Endothelial cell of umbilical vein (primary cell): ENCODE measurements around the gene JAKMIP1. TPM values are rescaled to one million over a fixed set of nuclear protein-coding genes. Genes with fewer than 3 reads are reported as not detected.

ENCODE experiments used
- BruUV-seq: library from RNA; stranded (reverse); fragments of 400-500 nt; replicated peaks from 2 replicates; lab custom pipeline; 2021; lab: Mats Ljungman, UMichigan
- CTCF ChIA-PET: fragments of 300-600, 350-600 bp; sonication (Branson Sonifier 250); formaldehyde crosslinking; loops from one replicate; lab custom pipeline; 2021; ENCODE audit warnings: antibody characterized with exemption, inconsistent platforms; lab: Charles Lee
- POLR2A ChIA-PET: fragments of 300-600, 350-600 bp; sonication (Branson Sonifier 250); formaldehyde crosslinking; loops from one replicate; lab custom pipeline; 2021; ENCODE audit warnings: antibody characterized with exemption, inconsistent platforms; lab: Charles Lee
- DNase-seq: peaks from one replicate; pipeline ENCODE4 v3.0.0-alpha.2; 2011; ENCODE audit warnings: low read depth, low spot score
- FAIRE-seq: peaks from 2 replicates; lab custom pipeline; 2011; peaks lifted over from hg19 to GRCh38; lab: Jason Lieb, UNC
- H2AFZ ChIP-seq: 2 replicates; pipeline ENCODE4 v1.6.0; 2012; ENCODE audit warnings: low read depth, low read length, control low read depth, inconsistent platforms
- H3K27ac ChIP-seq: 2 replicates; pipeline ENCODE4 v1.5.1; 2011; ENCODE audit warnings: low read depth, mild to moderate bottlenecking, control low read depth, low read length, moderate library complexity; ENCODE audit not compliant: insufficient read depth
- H3K27me3 ChIP-seq, 2 experiments: 2 replicates each; pipeline versions ENCODE4 v1.6.0 to v1.6.1; 2011; ENCODE audit warnings: low read length in 2 of 2, mixed read lengths in 1 of 2; ENCODE audit not compliant: control insufficient read depth in 2 of 2, insufficient read depth in 2 of 2
- H3K36me3 ChIP-seq, 2 experiments: 2 replicates in 1 of 2; 3 replicates in 1 of 2; pipeline ENCODE4 v1.5.1; 2011; ENCODE audit warnings: low read length in 2 of 2, mild to moderate bottlenecking in 1 of 2, moderate library complexity in 1 of 2; ENCODE audit not compliant: control insufficient read depth in 2 of 2, insufficient read depth in 2 of 2; ENCODE audit errors: extremely low read depth in 1 of 2
- H3K4me1 ChIP-seq: 3 replicates; pipeline ENCODE4 v1.5.1; 2011; ENCODE audit warnings: mild to moderate bottlenecking, low read length; ENCODE audit not compliant: control insufficient read depth, insufficient read depth; ENCODE audit errors: extremely low read depth
- H3K4me2 ChIP-seq: 2 replicates; pipeline ENCODE4 v1.6.1; 2011; ENCODE audit warnings: low read length, control low read depth, mixed read lengths; ENCODE audit not compliant: insufficient read depth
- H3K4me3 ChIP-seq, 3 experiments: fragments of 200-600 bp in 1 of 3; sonication (generic), shearing (Covaris generic) in 1 of 3; replicated peaks in 1 of 3; 2 replicates each; pipeline ENCODE4 v1.5.1; 2011 to 2016; ENCODE audit warnings: control low read depth in 3 of 3, low read length in 3 of 3, mild to moderate bottlenecking in 2 of 3, inconsistent platforms in 1 of 3, low read depth in 1 of 3, moderate library complexity in 1 of 3; ENCODE audit not compliant: insufficient read depth in 1 of 3
- H3K79me2 ChIP-seq: 2 replicates; pipeline ENCODE4 v1.6.0; 2012; ENCODE audit warnings: low read length, inconsistent platforms; ENCODE audit not compliant: control insufficient read depth, insufficient read depth
- H3K9ac ChIP-seq: replicated peaks from 2 replicates; pipeline ENCODE3; 2011; ENCODE audit warnings: low read length, control low read depth; ENCODE audit not compliant: insufficient read depth; ENCODE audit errors: extremely low read depth
- H3K9me1 ChIP-seq: replicated peaks from 3 replicates; pipeline ENCODE4 v1.6.0; 2011; ENCODE audit warnings: mild to moderate bottlenecking, low read length; ENCODE audit not compliant: control insufficient read depth, insufficient read depth; ENCODE audit errors: extremely low read depth
- H3K9me3 ChIP-seq: replicated peaks from 2 replicates; pipeline ENCODE4 v1.5.1; 2012; ENCODE audit warnings: low read length, inconsistent platforms; ENCODE audit not compliant: control insufficient read depth, insufficient read depth
- H4K20me1 ChIP-seq: replicated peaks from 2 replicates; pipeline ENCODE3; 2011; ENCODE audit warnings: mild to moderate bottlenecking, low read length; ENCODE audit not compliant: control insufficient read depth, insufficient read depth; ENCODE audit errors: extremely low read depth
- FOS ChIP-seq: IDR thresholded peaks from 2 replicates; pipeline ENCODE4 v1.6.1; 2011; ENCODE audit warnings: mild to moderate bottlenecking, low read length, moderate library complexity, borderline replicate concordance; ENCODE audit not compliant: insufficient read depth
- GATA2 ChIP-seq: IDR thresholded peaks from 2 replicates; pipeline ENCODE4 v1.7.0; 2011; ENCODE audit warnings: low read depth, mild to moderate bottlenecking, moderate library complexity, mixed read lengths, low read length; ENCODE audit not compliant: insufficient read length, insufficient read depth
- JUN ChIP-seq: IDR thresholded peaks from 2 replicates; pipeline ENCODE4 v1.6.1; 2011; ENCODE audit warnings: borderline replicate concordance, low read depth; ENCODE audit not compliant: insufficient read length, insufficient read depth
- MYC ChIP-seq: IDR thresholded peaks from one replicate; pipeline ENCODE4 v1.6.1; 2011; ENCODE audit warnings: mild to moderate bottlenecking, low read depth, low read length
- POLR2AphosphoS5 ChIP-seq: IDR thresholded peaks from 2 replicates; pipeline ENCODE4 v1.6.1; 2012; ENCODE audit warnings: low read depth, mild to moderate bottlenecking, control low read depth, low read length, moderate library complexity; ENCODE audit not compliant: insufficient read depth
- dilution Hi-C: fragments of 300-500 bp; cut with MboI; formaldehyde crosslinking; loops from one replicate; pipeline ENCODE4 v1.15.0; 2019; ENCODE audit warnings: low sequenced_read_pairs; ENCODE audit not compliant: extremely low pct_ligation_motif_present
- intact Hi-C: fragments of 100-400 bp; cut with micrococcal nuclease; formaldehyde crosslinking; loops from one replicate; pipeline ENCODE4 v1.10.0; 2022
- polyA plus RNA-seq, 4 experiments: library from polyadenylated mRNA; depleted of rRNA in 3 of 4; stranded (reverse) in 3 of 4; unstranded in 1 of 4; fragments of >200 nt; gene quantifications; 2 replicates each; pipeline versions ENCODE4 v1.2.1 to v1.2.3, GENCODE V29; 2011 to 2012; ENCODE audit warnings: missing spikeins in 1 of 4
- total RNA-seq: library from RNA; stranded (reverse); gene quantifications from 2 replicates; pipeline ENCODE4 v1.2.3, GENCODE V29; 2021
- TF ChIP-seq, protein P1 (sequence below), 2 donors: IDR thresholded peaks; 1 replicate in 1 of 2; 2 replicates in 1 of 2; pipeline ENCODE4 v1.5.1; 2011; ENCODE audit warnings: low read length in 2 of 2, mild to moderate bottlenecking in 2 of 2, moderate library complexity in 2 of 2, control low read depth in 1 of 2, inconsistent platforms in 1 of 2, low read depth in 1 of 2; ENCODE audit not compliant: insufficient read depth in 1 of 2; ENCODE audit errors: extremely low read depth in 1 of 2

Gene JAKMIP1
- total and polyA plus RNA-seq, 2 donors (not counting 3 experiments of a cell fraction or from before 2014, with no cell fraction given): not detected

DNA sequence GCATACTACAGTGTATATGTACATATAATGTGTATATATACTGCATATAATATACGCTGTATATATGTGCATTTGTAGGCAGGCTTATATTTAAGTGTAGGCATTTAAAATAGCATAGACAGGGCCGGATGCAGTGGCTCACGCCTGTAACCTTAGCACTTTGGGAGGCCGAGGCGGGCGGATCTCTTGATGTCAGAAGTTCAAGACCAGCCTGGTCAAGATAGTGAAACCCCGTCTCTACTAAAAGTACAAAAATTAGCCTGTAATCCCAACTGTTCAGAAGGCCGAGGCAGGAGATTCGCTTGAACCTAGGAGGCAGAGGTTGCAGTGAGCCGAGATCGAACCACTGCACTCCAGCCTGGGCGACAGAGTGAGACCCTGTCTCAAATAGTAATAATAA, 78.4 kb downstream of the JAKMIP1 start:
- Histone ChIP-seq H4K20me1 (no peaks in the 10 kb centered on the region), H3K9me3 (peaks cover 4% of the 10 kb centered on the region), H3K4me3 (no peak overlapping the region), H3K27me3 (no peaks in the 10 kb centered on the region), H3K79me2 (no peaks in the 10 kb centered on the region), H3K9me1 (no peaks in the 10 kb centered on the region), H3K36me3 (no peaks in the 10 kb centered on the region), H3K9ac (no peak overlapping the region), H2AFZ (no peak overlapping the region), H3K4me2 (no peak overlapping the region), H3K27ac (no peak overlapping the region), H3K4me1 (no peaks in the 10 kb centered on the region)
- no peak for TF ChIP-seq GATA2
- TF ChIP-seq, protein P1, sequence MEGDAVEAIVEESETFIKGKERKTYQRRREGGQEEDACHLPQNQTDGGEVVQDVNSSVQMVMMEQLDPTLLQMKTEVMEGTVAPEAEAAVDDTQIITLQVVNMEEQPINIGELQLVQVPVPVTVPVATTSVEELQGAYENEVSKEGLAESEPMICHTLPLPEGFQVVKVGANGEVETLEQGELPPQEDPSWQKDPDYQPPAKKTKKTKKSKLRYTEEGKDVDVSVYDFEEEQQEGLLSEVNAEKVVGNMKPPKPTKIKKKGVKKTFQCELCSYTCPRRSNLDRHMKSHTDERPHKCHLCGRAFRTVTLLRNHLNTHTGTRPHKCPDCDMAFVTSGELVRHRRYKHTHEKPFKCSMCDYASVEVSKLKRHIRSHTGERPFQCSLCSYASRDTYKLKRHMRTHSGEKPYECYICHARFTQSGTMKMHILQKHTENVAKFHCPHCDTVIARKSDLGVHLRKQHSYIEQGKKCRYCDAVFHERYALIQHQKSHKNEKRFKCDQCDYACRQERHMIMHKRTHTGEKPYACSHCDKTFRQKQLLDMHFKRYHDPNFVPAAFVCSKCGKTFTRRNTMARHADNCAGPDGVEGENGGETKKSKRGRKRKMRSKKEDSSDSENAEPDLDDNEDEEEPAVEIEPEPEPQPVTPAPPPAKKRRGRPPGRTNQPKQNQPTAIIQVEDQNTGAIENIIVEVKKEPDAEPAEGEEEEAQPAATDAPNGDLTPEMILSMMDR (IDR thresholded peaks at IDR 0.05; ENCODE audit: extremely low read depth in 1 of 2, insufficient read depth in 1 of 2, low read depth in 1 of 2, low read length in 2 of 2): no peak
- no peak for TF ChIP-seq POLR2AphosphoS5
- no peak for TF ChIP-seq JUN
- no peak for TF ChIP-seq MYC
- TF ChIP-seq FOS: no peak
- dilution Hi-C loops: no loop called here
- FAIRE-seq (no peak), DNase-seq (no peak)
- CTCF ChIA-PET: no interaction called here
- intact Hi-C loops: no loop called here
- no TSS peak for BruUV-seq
- POLR2A ChIA-PET: no interaction called here
